Activated CD4-positive, CD25-positive, alpha-beta regulatory T cell treated with anti-CD3 and anti-CD28 coated beads, Interleukin-2, amount 50 U/mL, for 16 hours (primary cell): ENCODE measurements around the gene TMEM169.

Experiments used
- DNase-seq: peaks from one replicate; pipeline ENCODE4 v3.0.0-alpha.2; 2020; ENCODE audit warnings: low read depth, low spot score

TMEM169 gene

GRCh38 chr2:216104691-216105090, 23.0 kb downstream of the TMEM169 start:
- no peak for DNase-seq

GRCh38 chr2:216107320-216107719, 25.6 kb downstream of the TMEM169 start:
- no peak for DNase-seq

- DNase-seq: no peak
Measured at GRCh38 chr2:216107760-216108159, 26.0 kb downstream of the TMEM169 start.

- DNase-seq: no peak
Measured at GRCh38 chr2:216108310-216108966, 26.7 kb downstream of the TMEM169 start.

GRCh38 chr2:216108967-216109921, 27.5 kb downstream of the TMEM169 start, which contains the start of gene XRCC5:
Gene XRCC5 (plus strand): TSS chr2:216109348. CDS start chr2:216109437, 89 bp downstream.
- peak; percentile 93 for DNase-seq

DNA sequence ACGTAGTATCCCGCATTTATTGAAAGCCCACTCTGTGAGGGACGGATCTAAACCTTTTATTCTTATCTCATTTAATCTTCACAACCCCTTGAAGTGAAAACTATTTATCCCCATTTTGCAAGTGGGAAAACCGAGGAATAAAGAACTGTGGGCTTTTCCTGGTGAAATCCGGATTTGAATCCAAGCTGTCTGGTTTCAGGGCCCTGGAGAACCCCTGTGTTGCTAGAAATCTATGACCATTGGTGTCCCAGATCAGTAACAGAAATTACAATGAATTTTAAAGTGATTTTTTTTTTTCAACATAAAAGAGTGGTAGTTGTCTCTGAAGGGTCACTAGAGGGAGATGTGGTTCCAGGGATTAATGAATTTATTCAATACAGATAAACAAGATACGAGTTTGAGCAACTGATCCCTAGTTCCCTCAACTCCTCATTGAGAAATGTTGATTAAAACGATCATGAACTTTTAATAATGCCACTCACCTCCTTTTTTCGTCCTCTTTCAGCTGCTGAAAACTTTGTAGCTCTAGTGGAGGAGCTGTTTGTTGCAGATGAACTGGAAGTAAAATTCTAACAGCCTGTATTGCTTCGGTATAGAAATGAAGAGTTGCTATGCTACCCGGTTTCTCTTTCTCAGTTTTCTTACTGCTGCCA, 28.4 kb downstream of the TMEM169 start:
- DNase-seq: no peak

DNA sequence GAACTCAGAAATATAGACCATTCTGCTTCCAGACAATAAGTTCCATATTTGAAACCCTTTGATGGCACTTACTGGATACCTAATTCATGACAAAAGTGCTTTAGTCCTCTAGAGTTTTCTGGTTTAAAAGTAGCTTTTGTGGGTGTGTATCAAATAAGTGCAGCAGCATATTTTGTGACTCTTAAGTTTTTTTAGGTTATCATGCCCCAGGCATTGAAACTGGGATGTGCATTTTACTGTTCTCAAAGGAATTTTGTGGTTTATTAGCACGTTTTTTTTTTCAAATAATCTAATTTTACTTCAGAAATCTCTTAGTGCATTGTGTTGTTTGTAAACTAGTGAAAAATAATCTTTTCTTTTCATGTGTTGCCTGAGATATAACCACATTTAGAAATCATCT, 28.9 kb downstream of the TMEM169 start:
- no peak for DNase-seq

DNA sequence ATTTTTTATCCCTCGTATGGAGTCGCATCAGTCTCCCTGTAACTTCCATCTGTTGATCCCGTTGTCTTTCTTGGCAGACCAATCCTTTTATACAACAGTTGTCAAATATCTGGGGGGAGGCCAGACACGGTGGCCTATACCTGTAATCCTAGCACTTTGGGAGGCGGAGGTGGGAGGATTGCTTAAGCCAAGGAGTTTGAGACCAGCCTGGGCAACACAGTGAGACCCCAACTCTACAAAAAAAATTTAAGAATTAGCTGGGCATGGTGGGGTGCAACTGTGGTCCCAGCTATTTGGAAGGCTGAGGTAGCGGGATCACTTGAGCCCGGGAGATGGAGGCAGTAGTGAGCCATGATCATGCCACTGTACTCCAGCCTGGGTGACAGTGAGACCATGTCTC, 29.4 kb downstream of the TMEM169 start:
- DNase-seq: no peak

DNA sequence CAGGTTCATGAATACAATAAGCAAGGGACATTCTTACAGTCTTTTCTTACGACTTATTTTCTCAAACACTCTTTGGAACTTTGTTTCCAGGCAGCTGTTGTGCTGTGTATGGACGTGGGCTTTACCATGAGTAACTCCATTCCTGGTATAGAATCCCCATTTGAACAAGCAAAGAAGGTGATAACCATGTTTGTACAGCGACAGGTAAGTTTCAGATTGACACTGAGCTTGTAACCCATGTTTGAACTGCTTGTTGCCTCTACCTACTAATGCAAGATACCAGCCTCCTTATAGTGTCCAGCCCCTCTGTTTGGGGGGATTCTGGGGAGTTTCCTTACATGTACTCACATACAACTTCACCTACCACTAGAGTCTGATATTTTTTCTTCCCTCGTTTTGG, 31.2 kb downstream of the TMEM169 start:
- no peak for DNase-seq

DNA sequence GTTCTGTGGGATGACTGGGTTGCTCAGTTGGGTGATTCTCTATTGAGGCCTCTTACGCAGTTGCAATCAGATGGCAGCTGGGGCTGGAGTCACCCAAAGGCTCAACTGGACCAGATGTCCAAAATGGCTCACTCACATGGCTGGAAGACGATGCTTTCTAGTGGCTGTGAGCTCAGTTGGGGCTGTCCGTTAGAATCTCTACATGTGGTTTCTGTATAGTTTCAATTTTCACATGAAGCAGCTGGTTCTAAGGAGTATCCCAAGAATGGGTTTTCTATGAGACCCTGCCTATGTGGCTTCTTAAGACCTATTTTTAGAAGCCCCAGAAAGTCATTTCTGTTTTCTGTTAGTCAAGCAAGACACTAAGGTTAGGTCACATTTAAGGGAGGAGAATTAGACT, 31.9 kb downstream of the TMEM169 start:
- DNase-seq: no peak

GRCh38 chr2:216114382-216114713, 32.6 kb downstream of the TMEM169 start:
- DNase-seq: no peak

GRCh38 chr2:216114714-216115531, 33.2 kb downstream of the TMEM169 start:
- peak; percentile 96 for DNase-seq

DNA sequence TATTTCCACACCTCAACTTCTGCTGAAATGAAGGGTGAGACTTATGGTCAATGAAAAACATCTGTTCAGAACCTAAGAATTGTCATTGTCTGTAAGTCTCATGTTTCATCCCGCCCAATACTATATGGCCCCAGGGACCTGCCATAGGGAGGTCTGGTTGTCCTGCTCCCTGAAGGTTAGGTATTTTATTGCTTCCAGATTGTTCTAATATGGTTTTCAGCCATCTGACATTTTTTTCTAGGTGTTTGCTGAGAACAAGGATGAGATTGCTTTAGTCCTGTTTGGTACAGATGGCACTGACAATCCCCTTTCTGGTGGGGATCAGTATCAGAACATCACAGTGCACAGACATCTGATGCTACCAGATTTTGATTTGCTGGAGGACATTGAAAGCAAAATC, 34.7 kb downstream of the TMEM169 start:
- DNase-seq: no peak

DNA sequence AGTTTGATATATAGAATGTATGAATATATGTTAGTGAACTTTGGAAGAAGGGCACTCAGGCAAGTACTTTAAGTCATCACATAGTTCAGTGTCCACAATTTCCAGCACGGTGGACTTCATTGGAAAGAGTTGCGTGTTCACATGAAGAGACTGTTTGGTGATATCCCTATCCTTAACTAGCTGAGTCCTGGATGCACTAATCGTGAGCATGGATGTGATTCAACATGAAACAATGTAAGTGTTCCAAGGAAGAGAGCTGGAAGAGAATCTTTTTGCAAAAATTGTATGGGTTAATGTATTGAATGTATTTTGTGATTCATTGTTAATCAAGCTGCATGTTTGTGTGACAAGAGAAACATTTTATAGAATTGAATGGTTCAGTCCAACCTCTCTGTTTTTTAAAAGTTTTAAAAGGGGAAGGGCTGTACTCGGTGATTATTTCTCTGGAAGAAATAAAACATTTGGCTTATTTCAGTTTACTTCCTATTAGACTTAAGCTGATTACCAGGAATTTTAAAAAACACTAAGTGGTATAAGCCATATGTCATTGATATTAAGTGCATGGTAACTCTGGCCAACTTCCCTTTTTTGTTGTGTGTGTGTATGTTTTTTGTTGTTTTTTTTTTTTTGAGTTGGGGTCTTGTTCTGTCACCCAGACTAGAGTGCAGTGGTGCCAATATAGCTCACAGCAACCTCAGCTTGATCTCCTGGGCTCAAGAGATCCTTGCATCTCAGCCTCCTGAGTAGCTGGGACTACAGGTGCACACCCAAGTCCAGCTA, 36.0 kb downstream of the TMEM169 start:
- no peak for DNase-seq

GRCh38 chr2:216118474-216118873, 36.8 kb downstream of the TMEM169 start:
- DNase-seq: no peak

DNA sequence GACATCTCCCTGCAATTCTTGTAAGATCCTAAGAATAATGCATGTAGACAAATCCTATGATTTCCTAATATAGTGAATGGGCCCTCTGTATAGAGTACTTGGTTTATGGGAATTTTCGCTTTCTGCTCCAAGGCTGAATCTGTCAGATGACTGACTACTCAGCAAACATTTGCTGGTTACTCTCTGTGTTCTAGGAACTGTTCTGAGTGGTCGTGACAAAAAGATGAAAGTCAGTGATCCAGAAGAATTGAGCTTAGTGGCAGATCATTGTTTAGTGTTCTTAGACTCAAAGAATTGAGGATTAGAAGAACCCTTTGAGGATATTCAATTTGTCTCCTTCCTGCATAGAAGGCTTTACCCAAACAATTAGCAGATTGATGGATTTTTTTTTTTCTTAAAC, 37.4 kb downstream of the TMEM169 start:
- no peak for DNase-seq

GRCh38 chr2:216119986-216120385, 38.3 kb downstream of the TMEM169 start:
- DNase-seq: no peak

DNA sequence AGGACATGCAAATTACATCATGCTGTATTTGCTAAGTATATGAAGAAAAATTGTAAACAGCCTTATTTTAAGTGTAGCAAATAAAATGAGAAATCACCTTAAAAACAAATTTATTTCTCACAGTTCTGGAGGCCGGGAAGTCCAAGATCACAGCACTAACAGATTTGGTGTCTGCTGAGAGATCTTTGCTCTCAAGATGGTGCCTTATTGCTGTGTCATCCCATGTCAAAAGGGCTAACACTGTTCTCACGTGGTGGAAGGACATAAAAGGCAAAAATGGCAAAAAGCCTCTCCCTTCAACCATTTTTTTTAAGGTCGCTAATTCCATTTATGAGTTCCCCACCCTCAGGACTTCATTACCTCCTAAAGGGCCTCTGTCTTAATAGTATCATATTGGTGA, 39.5 kb downstream of the TMEM169 start:
- DNase-seq: no peak

GRCh38 chr2:216126943-216127342, 45.2 kb downstream of the TMEM169 start:
- DNase-seq: no peak

GRCh38 chr2:216130346-216130971, 48.7 kb downstream of the TMEM169 start:
- DNase-seq: no peak
